KMS-11 (cell line): ENCODE measurements around the gene PRSS50.

Experiments used
- H2AFZ ChIP-seq: fragments of 200-600 bp; sonication (generic); 2 replicates; pipeline ENCODE4 v1.6.1; 2016; ENCODE audit warnings: antibody characterized with exemption, mixed run types, low read depth
- H3K27ac ChIP-seq: fragments of 200-600 bp; sonication (generic); 2 replicates; pipeline ENCODE4 v1.6.1; 2016; ENCODE audit warnings: mild to moderate bottlenecking, mixed run types
- H3K27me3 ChIP-seq: fragments of 200-600 bp; sonication (generic); 2 replicates; pipeline ENCODE4 v1.6.1; 2017; ENCODE audit warnings: mild to moderate bottlenecking, low read depth, mixed run types, moderate library complexity; ENCODE audit not compliant: insufficient read depth
- H3K36me3 ChIP-seq: fragments of 200-600 bp; sonication (generic); 2 replicates; pipeline ENCODE4 v1.6.1; 2017; ENCODE audit warnings: mild to moderate bottlenecking, mixed run types; ENCODE audit not compliant: insufficient read depth
- H3K4me1 ChIP-seq: fragments of 200-600 bp; sonication (generic); 2 replicates; pipeline ENCODE4 v1.6.1; 2016; ENCODE audit warnings: mild to moderate bottlenecking, low read depth, mixed run types; ENCODE audit not compliant: poor library complexity, severe bottlenecking
- H3K4me2 ChIP-seq: fragments of 200-600 bp; sonication (generic); 2 replicates; pipeline ENCODE4 v1.7.0; 2016; ENCODE audit warnings: mild to moderate bottlenecking, mixed run types
- H3K4me3 ChIP-seq: fragments of 200-600 bp; sonication (generic); IDR thresholded peaks from 2 replicates; pipeline ENCODE4 v1.6.1; 2017; ENCODE audit warnings: low read depth, low read length, mixed read lengths; ENCODE audit not compliant: insufficient read depth
- H3K79me2 ChIP-seq: fragments of 200-600 bp; sonication (generic); 2 replicates; pipeline ENCODE4 v1.6.1; 2016; ENCODE audit warnings: low read depth, mixed run types; ENCODE audit not compliant: insufficient read depth
- H3K9ac ChIP-seq: fragments of 200-600 bp; sonication (generic); 2 replicates; pipeline ENCODE4 v1.6.1; 2016; ENCODE audit warnings: mild to moderate bottlenecking, mixed run types
- H4K20me1 ChIP-seq: fragments of 200-600 bp; sonication (generic); 2 replicates; pipeline ENCODE4 v1.6.1; 2016; ENCODE audit warnings: mild to moderate bottlenecking, mixed run types; ENCODE audit not compliant: insufficient read depth
- CTCF ChIP-seq: fragments of 200-600 bp; sonication (generic); conservative IDR thresholded peaks from 2 replicates; pipeline ENCODE4 v1.6.1; 2017; ENCODE audit warnings: low read depth, mild to moderate bottlenecking, antibody characterized with exemption, low read length, moderate library complexity, mixed read lengths

Gene PRSS50

GRCh38 chr3:46710671-46711295 is 6.9 kb downstream of the PRSS50 start:
- Histone ChIP-seq H3K36me3 (no peaks in the 10 kb centered on the region), H3K4me2 (no peak overlapping the region), H3K27ac (no peak overlapping the region), H3K4me1 (no peaks in the 10 kb centered on the region), H2AFZ (no peak overlapping the region), H3K79me2 (no peaks in the 10 kb centered on the region), H3K9ac (no peak overlapping the region), H3K27me3 (no peaks in the 10 kb centered on the region), H3K4me3 (no peak overlapping the region), H4K20me1 (no peaks in the 10 kb centered on the region)
- TF ChIP-seq CTCF, result no peak

GRCh38 chr3:46710229-46710628 is 7.4 kb downstream of the PRSS50 start:
- Histone ChIP-seq H3K4me2 (no peak overlapping the region), H4K20me1 (no peaks in the 10 kb centered on the region), H3K27ac (no peak overlapping the region), H3K9ac (no peak overlapping the region), H2AFZ (no peak overlapping the region), H3K36me3 (no peaks in the 10 kb centered on the region), H3K4me1 (no peaks in the 10 kb centered on the region), H3K79me2 (no peaks in the 10 kb centered on the region), H3K27me3 (no peaks in the 10 kb centered on the region), H3K4me3 (no peak overlapping the region)
- TF ChIP-seq CTCF, result no peak

- Histone ChIP-seq H3K36me3 (no peaks in the 10 kb centered on the region), H3K4me2 (no peak overlapping the region), H3K4me1 (no peaks in the 10 kb centered on the region), H2AFZ (no peak overlapping the region), H3K9ac (no peak overlapping the region), H3K79me2 (no peaks in the 10 kb centered on the region), H3K27me3 (no peaks in the 10 kb centered on the region), H3K4me3 (no peak overlapping the region), H3K27ac (no peak overlapping the region), H4K20me1 (no peaks in the 10 kb centered on the region)
- TF ChIP-seq CTCF, result no peak
Measured at GRCh38 chr3:46709721-46710120, 7.9 kb downstream of the PRSS50 start.

GRCh38 chr3:46709157-46709654 is 8.5 kb downstream of the PRSS50 start:
- H3K27me3 ChIP-seq, result no peaks in the 10 kb centered on the region
- no peaks in the 10 kb centered on the region for H4K20me1 ChIP-seq

More at GRCh38 chr3:46709157-46709654, 8.5 kb downstream of the PRSS50 start:
- H3K4me2 ChIP-seq, result no peak overlapping the region
- no peaks in the 10 kb centered on the region for H3K4me1 ChIP-seq
- H3K4me3 ChIP-seq, result no peak overlapping the region
- H3K9ac ChIP-seq, result no peak overlapping the region
- TF ChIP-seq CTCF, result no peak
- no peaks in the 10 kb centered on the region for H3K36me3 ChIP-seq
- no peaks in the 10 kb centered on the region for H3K79me2 ChIP-seq
- H2AFZ ChIP-seq, result no peak overlapping the region
- no peak overlapping the region for H3K27ac ChIP-seq
